CD14-positive monocyte (primary cell): ENCODE data around the gene ALG14. TPM values are rescaled to one million over a fixed set of nuclear protein-coding genes. Genes with fewer than 3 reads are reported as not detected.

Experiments
- DNase-seq, 3 donors: peaks; one replicate each; pipeline ENCODE4 v3.0.0-alpha.2; 2011 to 2022
- H2AFZ ChIP-seq: 2 replicates; pipeline ENCODE4 v1.6.0; 2012; ENCODE audit warnings: mild to moderate bottlenecking, low read depth, low read length, inconsistent platforms; ENCODE audit not compliant: insufficient read depth, poor library complexity, severe bottlenecking
- H3K27ac ChIP-seq, 2 donors: 1 replicate in 1 of 2; 2 replicates in 1 of 2; pipeline ENCODE4 v1.5.1; 2012 to 2013; ENCODE audit warnings: low read length in 2 of 2, control low read depth in 1 of 2, inconsistent platforms in 1 of 2, low read depth in 1 of 2, mild to moderate bottlenecking in 1 of 2
- H3K27me3 ChIP-seq, 2 donors: one replicate each; pipeline versions ENCODE4 v1.6.0 to v1.6.1; 2011 to 2013; ENCODE audit warnings: low read length in 2 of 2; ENCODE audit not compliant: control insufficient read depth in 2 of 2, insufficient read depth in 2 of 2
- H3K36me3 ChIP-seq, 2 donors: replicated peaks in 1 of 2; 1 replicate in 1 of 2; 2 replicates in 1 of 2; pipeline versions ENCODE4 v1.5.1 to v1.6.1; 2012 to 2013; ENCODE audit warnings: low read length in 2 of 2, control low read depth in 1 of 2, inconsistent platforms in 1 of 2, mild to moderate bottlenecking in 1 of 2; ENCODE audit not compliant: insufficient read depth in 2 of 2, control insufficient read depth in 1 of 2
- H3K4me1 ChIP-seq, 2 donors: 1 replicate in 1 of 2; 2 replicates in 1 of 2; pipeline versions ENCODE4 v1.5.1 to v1.6.1; 2012 to 2013; ENCODE audit warnings: low read length in 2 of 2, control low read depth in 1 of 2, inconsistent platforms in 1 of 2, mild to moderate bottlenecking in 1 of 2, moderate library complexity in 1 of 2; ENCODE audit not compliant: insufficient read depth in 2 of 2, control insufficient read depth in 1 of 2
- H3K4me2 ChIP-seq: replicated peaks from 2 replicates; pipeline ENCODE3; 2012; ENCODE audit warnings: low read length, moderate library complexity, mild to moderate bottlenecking; ENCODE audit not compliant: poor library complexity, severe bottlenecking; ENCODE audit errors: extremely low read depth
- H3K4me3 ChIP-seq, 3 experiments: fragments of 200-600 bp in 1 of 3; sonication (generic) in 1 of 3; replicated peaks in 1 of 3; 1 replicate in 2 of 3; 2 replicates in 1 of 3; pipeline ENCODE4 v1.5.1; 2011 to 2013; ENCODE audit warnings: low read length in 3 of 3, mild to moderate bottlenecking in 3 of 3, control low read depth in 2 of 3, low read depth in 2 of 3, inconsistent platforms in 1 of 3, moderate library complexity in 1 of 3
- H3K79me2 ChIP-seq: 2 replicates; pipeline ENCODE4 v1.6.0; 2012; ENCODE audit warnings: mild to moderate bottlenecking, control low read depth, inconsistent platforms, low read length, moderate library complexity; ENCODE audit not compliant: insufficient read depth
- H3K9ac ChIP-seq: 2 replicates; pipeline ENCODE4 v1.6.0; 2017; ENCODE audit warnings: low read length, mild to moderate bottlenecking; ENCODE audit not compliant: insufficient read depth, poor library complexity, severe bottlenecking
- H3K9me3 ChIP-seq, 2 donors: replicated peaks in 1 of 2; 1 replicate in 1 of 2; 2 replicates in 1 of 2; pipeline versions ENCODE4 v1.5.1 to v1.6.1; 2012 to 2013; ENCODE audit warnings: low read length in 2 of 2, control low read depth in 1 of 2; ENCODE audit not compliant: control insufficient read depth in 1 of 2, insufficient read depth in 1 of 2
- H4K20me1 ChIP-seq: 2 replicates; pipeline ENCODE4 v1.6.0; 2012; ENCODE audit warnings: mild to moderate bottlenecking, low read length, control low read depth, moderate library complexity; ENCODE audit not compliant: insufficient read depth
- H3K27ac Mint-ChIP-seq, 7 donors: one replicate each; pipeline ENCODE4 v1.8.0; 2020; ENCODE audit warnings: mild to moderate bottlenecking in 7 of 7, mixed read lengths in 7 of 7, moderate library complexity in 6 of 7, inconsistent platforms in 2 of 7
- H3K27me3 Mint-ChIP-seq, 3 donors: one replicate each; pipeline ENCODE4 v1.8.0; 2021 to 2022; ENCODE audit warnings: low read depth in 3 of 3, mild to moderate bottlenecking in 3 of 3, mixed read lengths in 3 of 3, moderate library complexity in 3 of 3, inconsistent platforms in 1 of 3
- H3K36me3 Mint-ChIP-seq, 2 donors: one replicate each; pipeline ENCODE4 v1.8.0; 2020; ENCODE audit warnings: mixed read lengths in 2 of 2, inconsistent platforms in 1 of 2, mild to moderate bottlenecking in 1 of 2
- H3K4me1 Mint-ChIP-seq: one replicate; pipeline ENCODE4 v1.8.0; 2020; ENCODE audit warnings: mild to moderate bottlenecking, mixed read lengths
- H3K4me3 Mint-ChIP-seq, 2 donors: one replicate each; pipeline ENCODE4 v1.8.0; 2020; ENCODE audit warnings: mild to moderate bottlenecking in 2 of 2, mixed read lengths in 2 of 2, moderate library complexity in 1 of 2
- H3K9me3 Mint-ChIP-seq, 7 donors: one replicate each; pipeline ENCODE4 v1.8.0; 2020 to 2022; ENCODE audit warnings: mixed read lengths in 7 of 7, mild to moderate bottlenecking in 6 of 7, moderate library complexity in 6 of 7, inconsistent platforms in 2 of 7
- CTCF ChIP-seq: fragments of 200-600 bp; IDR thresholded peaks from one replicate; pipeline ENCODE4 v1.8.0; 2022; ENCODE audit warnings: antibody characterized with exemption, mild to moderate bottlenecking
- WGBS: methylation state at CpG from one replicate; pipeline ENCODE4 v1.1.5; 2013; ENCODE audit warnings: missing lambda C conversion rate; ENCODE audit not compliant: insufficient coverage; 5-methylcytosine and 5-hydroxymethylcytosine counted together
- intact Hi-C, 2 donors: fragments of 100-400 bp; cut with micrococcal nuclease; formaldehyde crosslinking; loops; one replicate each; pipeline versions ENCODE4 v1.15.0 to v1.15.1; 2023
- polyA plus RNA-seq, 3 donors: library from polyadenylated mRNA; depleted of rRNA in 1 of 3; unstranded in 2 of 3; stranded (reverse) in 1 of 3; fragments of 300-500 nt in 2 of 3; fragments of >200 nt in 1 of 3; fragmentation: Illumina TruSeq in 2 of 3; gene quantifications; 1 replicate in 2 of 3; 2 replicates in 1 of 3; pipeline ENCODE4 v1.2.3, GENCODE V29; 2012 to 2021

The ALG14 gene
- polyA plus RNA-seq, 3 donors = 0.27 to 5.5 (median 4.4) TPM

- no peaks in the 10 kb centered on the region for H3K36me3 Mint-ChIP-seq
- DNase-seq = no peak
- H3K27me3 Mint-ChIP-seq = peaks cover 0 to 2% (median 1%) of the 10 kb centered on the region in 3 donors
- H3K9ac ChIP-seq = no peak overlapping the region
- H3K4me3 ChIP-seq = no peak overlapping the region
- H3K27ac ChIP-seq = no peak overlapping the region
- H3K9me3 ChIP-seq = no peaks in the 10 kb centered on the region
- no CpG with 5 or more reads among the region's 2 CpGs for WGBS
- no peaks in the 10 kb centered on the region for H3K79me2 ChIP-seq
- no peaks in the 10 kb centered on the region for H3K4me1 ChIP-seq
- no peak overlapping the region for H3K4me2 ChIP-seq
- H3K36me3 ChIP-seq = no peaks in the 10 kb centered on the region
- H3K4me3 Mint-ChIP-seq = no peak overlapping the region
- no peak for TF ChIP-seq CTCF
- H4K20me1 ChIP-seq = no peaks in the 10 kb centered on the region
- intact Hi-C loops = no loop called here
- H2AFZ ChIP-seq = no peak overlapping the region
- H3K4me1 Mint-ChIP-seq = no peaks in the 10 kb centered on the region
- H3K27me3 ChIP-seq = no peaks in the 10 kb centered on the region
- H3K27ac Mint-ChIP-seq = no peak overlapping the region
- H3K9me3 Mint-ChIP-seq = peaks cover 0 to 1% (median 0%) of the 10 kb centered on the region in 7 donors
Observed at GRCh38 chr1:94970783-94971182, 102.0 kb downstream of the ALG14 start.

GRCh38 chr1:94969137-94969536, 103.6 kb downstream of the ALG14 start:
- Histone ChIP-seq H3K36me3 (no peaks in the 10 kb centered on the region), H3K4me2 (no peak overlapping the region), H4K20me1 (no peaks in the 10 kb centered on the region), H3K27ac (no peak overlapping the region), H3K9ac (no peak overlapping the region), H3K9me3 (no peaks in the 10 kb centered on the region), H3K27me3 (no peaks in the 10 kb centered on the region), H3K79me2 (no peaks in the 10 kb centered on the region), H3K4me1 (no peaks in the 10 kb centered on the region), H2AFZ (no peak overlapping the region), H3K4me3 (no peak overlapping the region)
- Mint-ChIP-seq H3K9me3 (no peaks in the 10 kb centered on the region), H3K27me3 (peaks cover 0 to 2% (median 1%) of the 10 kb centered on the region in 3 donors), H3K36me3 (no peaks in the 10 kb centered on the region), H3K27ac (no peak overlapping the region), H3K4me3 (no peak overlapping the region), H3K4me1 (no peaks in the 10 kb centered on the region)
- TF ChIP-seq CTCF = no peak
- no CpG with 5 or more reads among the region's 6 CpGs for WGBS
- DNase-seq = no peak
- intact Hi-C loops = no loop called here
